ENCODE results near the gene SNW1. TPM values are rescaled to one million over a fixed set of nuclear protein-coding genes. Genes with fewer than 3 reads are reported as not detected.

SNW1 gene
- total and polyA plus RNA-seq, 9 donors, result 29.2 to 87.8 (median 69.8) TPM

- Histone ChIP-seq H3K4me1 (ENCODE audit: insufficient read depth) (no peaks in the 10 kb centered on the region), H3K9me3 (no peaks in the 10 kb centered on the region), H3K27ac (no peak overlapping the region), H3K36me3 (no peaks in the 10 kb centered on the region), H3K4me3 (no peak overlapping the region), H3K27me3 (no peaks in the 10 kb centered on the region)
- TF ChIP-seq, protein P1, sequence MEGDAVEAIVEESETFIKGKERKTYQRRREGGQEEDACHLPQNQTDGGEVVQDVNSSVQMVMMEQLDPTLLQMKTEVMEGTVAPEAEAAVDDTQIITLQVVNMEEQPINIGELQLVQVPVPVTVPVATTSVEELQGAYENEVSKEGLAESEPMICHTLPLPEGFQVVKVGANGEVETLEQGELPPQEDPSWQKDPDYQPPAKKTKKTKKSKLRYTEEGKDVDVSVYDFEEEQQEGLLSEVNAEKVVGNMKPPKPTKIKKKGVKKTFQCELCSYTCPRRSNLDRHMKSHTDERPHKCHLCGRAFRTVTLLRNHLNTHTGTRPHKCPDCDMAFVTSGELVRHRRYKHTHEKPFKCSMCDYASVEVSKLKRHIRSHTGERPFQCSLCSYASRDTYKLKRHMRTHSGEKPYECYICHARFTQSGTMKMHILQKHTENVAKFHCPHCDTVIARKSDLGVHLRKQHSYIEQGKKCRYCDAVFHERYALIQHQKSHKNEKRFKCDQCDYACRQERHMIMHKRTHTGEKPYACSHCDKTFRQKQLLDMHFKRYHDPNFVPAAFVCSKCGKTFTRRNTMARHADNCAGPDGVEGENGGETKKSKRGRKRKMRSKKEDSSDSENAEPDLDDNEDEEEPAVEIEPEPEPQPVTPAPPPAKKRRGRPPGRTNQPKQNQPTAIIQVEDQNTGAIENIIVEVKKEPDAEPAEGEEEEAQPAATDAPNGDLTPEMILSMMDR (IDR thresholded peaks at IDR 0.05), result no peak
- TF ChIP-seq EP300 (IDR thresholded peaks at IDR 0.05), result no peak
- no peak for TF ChIP-seq POLR2A (IDR thresholded peaks at IDR 0.05)
- no peak for DNase-seq
- WGBS, 3 donors, result 82 to 93% (median 91%) methylated on average over 2 of the region's 2 CpGs
- intact Hi-C loops (cut with DNase I), result no loop called here
These were observed 69.7 kb downstream of the SNW1 start for GRCh38 chr14:77691259-77691658.

DNA sequence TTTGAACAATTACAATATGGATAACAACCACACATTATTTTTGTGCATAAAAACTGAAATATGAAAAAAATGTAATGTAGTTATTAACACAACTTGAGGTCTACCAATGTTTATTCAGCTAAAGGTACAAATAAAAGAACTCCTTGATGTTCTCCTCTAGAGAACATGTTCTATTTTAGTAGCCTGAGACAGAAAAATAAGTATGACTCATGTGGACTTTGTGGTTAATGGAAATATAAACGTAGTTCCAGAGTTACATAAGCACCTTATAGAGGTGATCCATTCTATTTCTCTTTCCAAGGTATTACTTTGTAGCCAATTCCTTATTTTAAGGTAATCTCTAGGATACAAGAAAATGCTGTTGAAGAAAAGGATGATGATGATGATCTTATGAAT is 78.8 kb downstream of the SNW1 start:
- no peak for DNase-seq
- WGBS, 3 donors, result 6 to 18% (median 13%) methylated on average over 1 of the region's 1 CpG
- Histone ChIP-seq H3K4me3 (no peak overlapping the region), H3K27ac (no peak overlapping the region), H3K27me3 (no peaks in the 10 kb centered on the region), H3K36me3 (no peaks in the 10 kb centered on the region), H3K9me3 (no peaks in the 10 kb centered on the region), H3K4me1 (ENCODE audit: insufficient read depth) (no peaks in the 10 kb centered on the region)
- no peak for TF ChIP-seq POLR2A (IDR thresholded peaks at IDR 0.05)
- TF ChIP-seq EP300 (IDR thresholded peaks at IDR 0.05), result no peak
- TF ChIP-seq, protein P1 (IDR thresholded peaks at IDR 0.05), result no peak
- intact Hi-C loops (cut with DNase I), result no loop called here

DNA sequence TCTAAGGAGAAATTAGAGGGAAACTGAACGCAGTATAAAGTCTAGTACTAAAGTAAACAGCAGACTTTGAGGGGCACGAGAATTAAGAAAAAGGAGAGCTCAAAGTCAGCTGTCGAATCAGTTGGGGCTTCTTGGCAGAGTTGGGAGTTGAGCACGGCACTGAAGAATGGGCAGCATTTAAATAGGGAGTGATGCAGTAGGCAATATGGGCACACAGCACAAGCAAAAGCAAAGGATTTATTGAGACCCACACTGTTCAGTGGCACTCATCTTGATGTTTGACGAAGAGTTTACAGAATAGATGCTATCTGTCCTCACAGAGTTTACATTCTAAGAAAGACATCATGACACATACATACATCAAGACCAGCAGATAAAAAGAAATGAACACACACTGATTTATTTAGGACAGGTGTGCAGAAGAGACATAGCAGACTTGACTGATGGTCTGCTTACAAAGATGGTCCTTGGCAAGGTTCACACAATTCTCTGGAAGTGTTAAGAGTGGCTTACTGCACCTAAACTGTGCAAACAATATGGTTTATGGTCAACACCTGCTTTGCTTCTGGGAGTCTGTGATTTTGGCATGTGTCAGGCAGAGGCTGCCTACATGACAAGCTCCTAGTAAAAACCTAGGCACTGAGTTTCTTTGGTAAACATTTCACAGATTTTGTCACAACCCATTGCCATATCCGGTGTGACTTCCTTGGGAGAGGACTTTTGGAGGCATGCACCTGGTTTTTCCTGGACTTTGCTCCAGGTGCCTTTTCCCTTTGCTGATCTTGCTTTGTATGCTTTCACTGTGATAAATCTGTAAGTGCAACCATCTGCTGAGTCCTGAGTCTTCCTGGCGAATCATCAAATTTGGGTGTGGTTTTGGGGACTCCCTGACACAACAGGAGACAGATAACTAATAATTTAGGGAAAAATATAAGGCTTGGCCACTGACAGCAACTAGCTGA is 79.5 kb downstream of the SNW1 start:
- Histone ChIP-seq H3K4me1 (ENCODE audit: insufficient read depth) (no peaks in the 10 kb centered on the region), H3K27me3 (no peaks in the 10 kb centered on the region), H3K36me3 (no peaks in the 10 kb centered on the region), H3K27ac (no peak overlapping the region), H3K9me3 (no peaks in the 10 kb centered on the region), H3K4me3 (no peak overlapping the region)
- DNase-seq, result no peak
- TF ChIP-seq, protein P1 (IDR thresholded peaks at IDR 0.05), result no peak
- TF ChIP-seq POLR2A (IDR thresholded peaks at IDR 0.05) (no peak), EP300 (IDR thresholded peaks at IDR 0.05) (no peak)
- 73 to 91% (median 90%) methylated on average over 7 of the region's 7 CpGs for WGBS, 3 donors
- intact Hi-C loops (cut with DNase I), result no loop called here

DNA sequence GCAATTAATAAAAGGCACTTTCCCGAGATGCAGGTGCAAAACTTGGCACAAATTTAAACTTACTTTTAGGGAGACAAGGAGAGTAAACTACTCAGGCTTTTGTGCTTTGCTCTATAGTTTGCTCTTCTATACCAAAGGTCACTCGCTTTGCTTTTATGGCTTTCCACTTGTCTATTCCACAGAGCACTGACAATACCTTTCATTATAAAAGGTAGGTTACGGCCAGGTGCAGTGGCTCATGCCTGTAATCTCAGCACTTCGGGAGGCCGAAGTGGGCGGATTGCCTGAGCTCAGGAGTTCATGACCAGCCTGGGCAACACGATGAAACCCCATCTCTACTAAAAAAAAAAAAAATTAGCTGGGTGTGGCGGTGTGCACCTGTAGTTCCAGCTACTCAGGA is 86.0 kb downstream of the SNW1 start:
- Histone ChIP-seq H3K4me1 (ENCODE audit: insufficient read depth) (peaks cover 1% of the 10 kb centered on the region), H3K27me3 (no peaks in the 10 kb centered on the region), H3K27ac (no peak overlapping the region), H3K4me3 (no peak overlapping the region), H3K36me3 (no peaks in the 10 kb centered on the region), H3K9me3 (no peaks in the 10 kb centered on the region)
- DNase-seq, result no peak
- intact Hi-C loops (cut with DNase I), result no loop called here
- TF ChIP-seq, protein P1 (IDR thresholded peaks at IDR 0.05), result no peak
- TF ChIP-seq POLR2A (IDR thresholded peaks at IDR 0.05) (no peak), EP300 (IDR thresholded peaks at IDR 0.05) (no peak)
- WGBS, 3 donors, result 80 to 97% (median 85%) methylated on average over 8 of the region's 8 CpGs
